Measurements from ENCODE around the gene THYN1.
"Not testable (repeated sequence)": the region's sequence is repeated elsewhere in the genome, so short reads cannot be mapped to it uniquely, and the experiment has no call there.

The THYN1 gene

GRCh38 chr11:134275188-134275533, 22.0 kb upstream of the THYN1 start:
- no peak for DNase-seq (ENCODE audit: low spot score)

GRCh38 chr11:134273317-134273712, 20.2 kb upstream of the THYN1 start:
- DNase-seq (ENCODE audit: low spot score), result no peak

- no peak for DNase-seq (ENCODE audit: low spot score)
These were observed 19.5 kb upstream of the THYN1 start for GRCh38 chr11:134272381-134273316.

GRCh38 chr11:134271978-134272377, 18.8 kb upstream of the THYN1 start:
- DNase-seq (ENCODE audit: low spot score), result no peak

GRCh38 chr11:134270250-134270714, 17.1 kb upstream of the THYN1 start:
- no peak for DNase-seq (ENCODE audit: low spot score)

GRCh38 chr11:134267966-134268365, 14.8 kb upstream of the THYN1 start:
- no peak for DNase-seq (ENCODE audit: low spot score)

- no peak for DNase-seq (ENCODE audit: low spot score)
These were observed 14.3 kb upstream of the THYN1 start for GRCh38 chr11:134267461-134267860.

- DNase-seq (ENCODE audit: low spot score), result no peak
These were observed 13.7 kb upstream of the THYN1 start for GRCh38 chr11:134266841-134267251.

- no peak for DNase-seq (ENCODE audit: low spot score)
These were observed 13.3 kb upstream of the THYN1 start for GRCh38 chr11:134266440-134266839.

- no peak for DNase-seq (ENCODE audit: low spot score)
These were observed 12.0 kb upstream of the THYN1 start for GRCh38 chr11:134264966-134265764.

GRCh38 chr11:134261626-134262488, 8.7 kb upstream of the THYN1 start:
- no peak for DNase-seq (ENCODE audit: low spot score)

GRCh38 chr11:134260983-134261382, 7.8 kb upstream of the THYN1 start:
- DNase-seq (ENCODE audit: low spot score), result no peak

- no peak for DNase-seq (ENCODE audit: low spot score)
These were observed 7.4 kb upstream of the THYN1 start for GRCh38 chr11:134260503-134260902.

GRCh38 chr11:134258577-134258976, 5.4 kb upstream of the THYN1 start:
- no peak for DNase-seq (ENCODE audit: low spot score)

- no peak for DNase-seq (ENCODE audit: low spot score)
These were observed 3.9 kb upstream of the THYN1 start for GRCh38 chr11:134257101-134257500.

GRCh38 chr11:134255184-134255561, 2.0 kb upstream of the THYN1 start:
- DNase-seq (ENCODE audit: low spot score), result not testable (repeated sequence)

GRCh38 chr11:134254433-134255183, 1.5 kb upstream of the THYN1 start:
- no peak for DNase-seq (ENCODE audit: low spot score)

GRCh38 chr11:134252346-134253187, 585 bp downstream of the THYN1 start:
- DNase-seq (ENCODE audit: low spot score), result peak; percentile 40

GRCh38 chr11:134250675-134251074, 2.5 kb downstream of the THYN1 start:
- DNase-seq (ENCODE audit: low spot score), result no peak

GRCh38 chr11:134250246-134250645, 2.9 kb downstream of the THYN1 start:
- no peak for DNase-seq (ENCODE audit: low spot score)

Data from kidney capillary endothelial cell (primary cell).